Suppressor macrophage treated with lipopolysaccharide for 4 hours (primary cell): ENCODE results near the gene SPATS2.
"Not testable (repeated sequence)": the region's sequence is repeated elsewhere in the genome, so short reads cannot be mapped to it uniquely, and the experiment has no call there.

ENCODE experiments used
- DNase-seq: peaks from one replicate; pipeline ENCODE4 v3.0.0-alpha.2; 2020

Gene SPATS2

DNA sequence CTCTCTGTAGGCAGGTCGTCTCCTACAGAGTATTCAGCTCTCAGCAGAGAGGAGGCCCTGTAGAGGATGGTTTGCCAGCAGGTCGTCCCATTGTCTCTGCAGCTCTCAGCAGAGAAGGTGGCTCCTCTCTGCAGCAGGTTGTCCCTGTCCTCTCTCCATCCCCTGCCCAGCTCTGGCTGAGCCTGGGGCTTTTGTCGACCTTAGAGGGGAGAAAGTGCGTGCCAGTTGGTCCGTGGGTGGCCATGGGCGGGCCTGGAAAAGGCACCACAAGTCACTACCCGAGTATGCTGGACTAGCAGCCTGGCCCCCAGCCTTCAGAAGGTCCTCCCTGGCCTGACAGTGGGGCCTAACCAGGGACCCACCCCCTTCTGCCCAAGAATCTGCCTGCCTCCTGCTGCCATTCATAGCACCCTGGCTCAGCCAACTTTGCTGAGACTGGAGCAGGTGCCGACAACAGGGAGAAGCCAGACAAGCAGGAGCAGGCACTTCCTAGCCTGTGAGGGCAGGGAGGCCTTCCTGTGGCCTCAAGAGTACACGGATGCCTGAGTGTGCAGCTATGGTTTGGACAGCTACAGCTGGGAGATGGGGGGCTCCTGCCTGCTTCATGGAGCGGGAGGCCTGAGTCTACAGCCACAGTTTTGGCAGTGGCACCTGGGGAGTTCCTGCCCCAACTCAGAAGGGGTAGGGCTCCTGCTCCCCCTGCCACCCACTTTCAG, 111.8 kb downstream of the SPATS2 start:
- no peak for DNase-seq

- DNase-seq, result no peak
Measured at GRCh38 chr12:49482095-49483051, 115.1 kb downstream of the SPATS2 start.

DNA sequence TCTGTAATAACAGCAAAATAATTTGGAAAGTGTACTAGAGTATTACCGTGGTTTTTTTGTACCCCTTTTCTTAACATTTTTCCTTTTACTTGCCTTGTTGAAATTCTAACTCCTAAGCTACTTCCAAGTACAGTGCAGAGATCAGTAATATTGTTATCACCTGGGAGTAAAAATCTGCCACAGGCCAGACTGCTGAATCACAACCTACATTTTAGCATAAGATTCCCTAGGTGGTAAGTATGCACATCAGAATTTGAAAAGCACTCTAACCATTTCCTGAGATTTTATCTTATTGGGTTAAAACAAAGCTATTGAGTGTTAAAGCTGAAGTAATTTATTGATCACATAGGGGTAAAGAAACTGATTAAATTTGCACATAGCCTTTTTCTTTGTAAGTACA, 116.4 kb downstream of the SPATS2 start:
- DNase-seq, result no peak

DNA sequence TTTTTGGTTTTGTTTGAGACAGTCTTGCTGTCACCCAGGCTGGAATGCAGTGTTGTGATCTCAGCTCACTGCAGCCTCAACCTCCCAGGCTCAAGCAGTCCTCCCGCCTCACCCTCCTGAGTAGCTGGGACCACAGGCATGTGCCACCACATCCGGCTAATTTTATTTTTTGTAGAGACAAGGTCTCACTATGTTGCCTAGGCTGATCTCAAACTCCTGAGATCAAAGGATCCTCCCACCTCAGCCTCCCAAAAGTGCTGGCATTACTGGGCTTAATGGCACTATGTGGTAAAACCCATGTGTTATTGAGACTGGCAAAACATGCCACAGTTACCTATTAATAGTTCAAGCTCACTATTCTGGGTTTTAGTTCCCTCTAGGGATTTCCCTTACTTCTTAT, 120.3 kb downstream of the SPATS2 start:
- DNase-seq, result no peak

GRCh38 chr12:49489154-49489553, 121.9 kb downstream of the SPATS2 start:
- DNase-seq, result no peak

GRCh38 chr12:49489720-49490119, 122.5 kb downstream of the SPATS2 start:
- DNase-seq, result no peak

GRCh38 chr12:49491823-49492222, 124.6 kb downstream of the SPATS2 start:
- DNase-seq, result no peak

DNA sequence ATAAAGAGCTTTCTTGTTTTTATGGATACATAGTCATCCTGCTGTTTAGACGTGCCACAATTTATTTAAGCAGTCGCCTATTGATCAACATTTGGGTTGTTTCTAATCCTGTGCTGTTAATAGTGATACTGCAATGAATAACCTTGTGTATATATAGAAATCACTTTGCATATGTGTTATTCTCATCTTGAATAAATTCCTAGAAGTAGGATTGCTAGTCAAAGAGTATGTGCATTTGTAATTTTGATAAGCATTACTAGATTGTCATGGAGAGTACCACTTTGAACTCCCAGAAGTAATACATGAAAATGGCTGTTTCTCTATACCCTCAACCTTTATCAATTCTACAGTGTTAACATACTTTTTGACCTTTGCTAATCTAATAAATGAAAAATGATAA, 126.6 kb downstream of the SPATS2 start:
- no peak for DNase-seq

- no peak for DNase-seq
Measured at GRCh38 chr12:49496417-49497360, 129.4 kb downstream of the SPATS2 start.

DNA sequence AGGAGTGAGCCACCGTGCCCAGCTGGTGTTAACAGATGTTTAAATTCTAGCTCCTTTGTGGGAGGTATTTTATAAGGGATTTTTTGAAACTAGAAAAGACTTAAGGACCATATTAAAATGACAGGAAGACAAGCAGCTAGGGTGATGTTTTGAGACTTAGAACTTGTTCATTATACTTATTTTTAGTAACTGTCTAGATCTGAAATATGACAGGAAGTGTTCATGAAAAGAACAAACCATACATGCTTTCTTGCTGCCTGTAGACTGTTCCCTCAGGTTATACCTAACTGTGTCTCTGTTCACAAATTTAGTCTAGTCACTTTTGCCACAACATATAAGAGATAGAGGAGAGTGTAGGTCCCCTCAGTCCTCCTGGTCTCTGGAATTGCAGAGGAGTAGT, 134.6 kb downstream of the SPATS2 start:
- DNase-seq, result no peak

DNA sequence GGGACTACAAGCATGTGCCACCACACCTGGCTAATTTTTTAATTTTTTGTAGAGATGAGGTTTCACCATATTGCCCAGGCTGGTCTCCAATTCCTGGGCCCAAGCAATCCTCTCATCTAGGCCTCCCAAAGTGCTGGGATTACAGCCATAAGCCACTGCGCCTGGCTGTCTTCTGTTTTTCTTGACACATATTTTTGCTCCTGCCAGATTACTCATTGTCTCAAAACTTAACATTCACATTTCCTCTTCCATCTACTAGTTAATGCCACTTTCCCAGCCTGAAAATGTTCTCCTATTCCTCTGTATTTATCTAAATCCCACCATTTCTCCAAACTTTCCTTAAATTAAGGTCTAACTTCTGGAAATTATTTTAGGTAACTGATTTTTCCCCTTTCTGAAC, 135.3 kb downstream of the SPATS2 start:
- DNase-seq, result no peak

- DNase-seq, result no peak
Measured at GRCh38 chr12:49503674-49504180, 136.5 kb downstream of the SPATS2 start.

GRCh38 chr12:49505672-49506071, 138.4 kb downstream of the SPATS2 start:
- DNase-seq, result no peak

DNA sequence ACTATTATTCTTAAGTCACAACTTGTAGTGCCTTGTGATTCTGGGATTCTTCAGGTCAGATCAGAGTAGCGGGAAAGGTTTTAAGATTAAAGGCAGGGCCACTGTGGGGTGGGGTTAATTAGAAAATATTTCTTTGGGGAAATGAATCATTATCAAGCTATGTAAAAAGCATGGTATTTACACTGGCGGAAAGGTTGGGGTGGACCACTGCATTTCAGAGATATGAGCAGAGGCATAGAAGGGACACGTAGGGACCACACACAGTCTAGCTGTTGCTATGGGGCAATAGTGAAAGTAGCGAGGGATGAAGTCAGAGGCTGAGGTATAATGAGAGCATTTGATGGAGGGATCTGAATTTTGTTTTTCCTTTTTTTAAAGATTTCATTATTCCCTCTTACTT, 139.9 kb downstream of the SPATS2 start:
- no peak for DNase-seq

DNA sequence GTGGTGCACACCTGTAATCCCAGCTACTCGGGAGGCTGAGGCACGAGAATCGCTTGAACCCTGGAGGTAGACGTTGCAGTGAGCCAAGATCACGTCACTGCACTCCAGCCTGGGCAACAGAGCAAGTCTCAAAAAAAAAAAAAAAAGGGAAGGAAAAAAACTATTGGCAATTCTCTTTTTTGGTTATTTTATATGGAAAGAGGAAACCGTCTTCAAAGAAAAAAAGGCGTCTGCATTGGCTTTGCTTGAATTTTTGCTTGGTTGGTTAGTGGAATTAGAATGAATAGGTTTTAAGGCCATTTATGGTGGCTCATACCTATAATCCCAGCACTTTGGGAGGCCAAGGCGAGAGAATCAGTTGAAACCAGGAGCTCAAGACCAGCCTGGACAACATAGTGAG, 142.4 kb downstream of the SPATS2 start:
- not testable (repeated sequence) for DNase-seq

DNA sequence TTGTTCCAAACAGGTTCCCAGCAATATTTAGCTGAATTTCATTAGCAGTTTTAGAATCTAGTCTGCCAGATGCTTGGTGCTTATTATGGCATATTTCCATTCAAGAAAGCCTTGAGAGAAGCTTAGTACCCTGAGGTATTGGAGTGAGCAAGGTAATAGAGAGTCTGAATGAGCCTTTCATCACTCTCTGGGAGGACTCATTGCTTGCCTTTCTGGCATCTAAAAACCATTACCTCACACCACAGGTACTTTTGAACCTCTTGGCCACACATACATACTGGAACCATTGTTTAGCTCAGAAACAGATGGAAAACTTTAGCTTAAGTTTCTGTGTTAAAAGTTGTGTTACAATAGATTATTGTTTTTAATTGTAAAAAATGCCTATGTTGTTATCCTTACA, 144.1 kb downstream of the SPATS2 start:
- no peak for DNase-seq

GRCh38 chr12:49512546-49512945, 145.3 kb downstream of the SPATS2 start:
- DNase-seq, result no peak

DNA sequence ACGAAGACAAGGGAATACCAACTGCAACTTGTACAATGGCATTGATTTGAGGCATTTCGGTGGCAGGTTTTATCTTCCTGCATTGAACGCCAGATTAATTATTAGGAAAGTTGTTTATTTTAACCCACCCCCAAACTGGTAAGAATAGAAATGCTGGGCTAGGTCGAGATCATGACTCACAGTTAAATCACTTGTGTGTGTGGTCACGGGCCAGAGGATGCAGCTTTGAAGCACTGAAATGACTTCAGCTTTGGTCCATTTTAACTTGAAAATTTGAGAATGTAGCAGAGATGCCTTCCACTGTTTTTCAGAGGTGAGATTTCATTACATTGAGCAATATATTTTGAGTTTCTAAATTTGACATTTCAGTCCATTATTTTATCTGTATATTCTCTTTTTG, 148.0 kb downstream of the SPATS2 start:
- no peak for DNase-seq

GRCh38 chr12:49518914-49519573, 151.8 kb downstream of the SPATS2 start:
- DNase-seq, result no peak

DNA sequence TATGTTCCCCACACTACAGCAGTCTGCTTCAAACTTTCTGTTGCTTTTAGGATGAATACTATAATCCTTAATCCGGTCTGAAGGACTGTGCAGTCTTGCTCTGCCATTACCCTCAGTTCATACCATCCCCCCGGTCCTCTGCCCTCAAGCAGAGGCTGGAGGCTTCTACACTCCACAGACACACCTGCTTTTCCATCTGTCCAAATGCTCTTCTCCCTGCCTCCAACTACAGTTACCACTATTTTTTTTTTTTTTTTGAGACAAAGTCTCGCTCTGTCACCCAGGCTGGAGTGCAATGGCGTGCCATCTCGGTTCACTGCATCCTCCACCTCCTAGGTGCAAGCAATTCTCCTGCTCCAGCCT, 152.3 kb downstream of the SPATS2 start:
- DNase-seq, result no peak

- no peak for DNase-seq
Measured at GRCh38 chr12:49521389-49521788, 154.1 kb downstream of the SPATS2 start.

DNA sequence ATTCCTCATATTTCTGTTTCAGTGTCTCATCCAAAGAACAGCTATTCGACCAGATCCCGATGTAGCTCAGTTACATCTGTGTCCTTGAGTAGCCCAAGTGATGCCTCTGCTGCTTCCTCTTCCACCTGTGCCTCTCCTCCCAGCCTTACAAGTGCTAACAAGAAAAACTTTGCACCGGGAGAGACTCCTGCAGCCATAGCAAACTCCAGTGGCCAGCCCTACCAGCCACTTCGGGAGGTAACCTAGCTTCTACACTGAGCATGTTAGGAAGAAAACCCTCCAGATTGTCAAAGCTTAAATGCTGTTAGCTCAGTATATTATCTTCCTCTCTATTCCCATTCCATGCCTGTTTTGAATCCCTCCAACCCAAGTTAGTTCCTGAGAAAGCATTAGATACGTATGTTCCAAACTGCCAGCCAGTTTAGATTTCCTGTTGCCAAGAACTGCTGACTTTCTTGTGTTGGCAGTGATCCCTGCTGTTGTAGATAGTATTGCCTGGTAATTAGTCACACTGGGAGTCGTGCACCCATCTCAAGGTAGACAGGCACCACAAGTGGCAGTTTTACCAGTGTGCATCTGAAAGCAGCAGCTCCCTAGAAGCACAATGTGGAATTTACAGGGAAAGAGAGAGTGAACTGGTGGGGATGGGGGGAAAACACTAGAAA, 157.5 kb downstream of the SPATS2 start:
- DNase-seq, result no peak
